Bone marrow (tissue), 2 donors: ENCODE data around the gene CEP72.

ENCODE experiments used
- DNase-seq, 2 donors: peaks; one replicate each; lab custom pipeline; 2025; lab: John Stamatoyannopoulos, UW

CEP72 gene

DNA sequence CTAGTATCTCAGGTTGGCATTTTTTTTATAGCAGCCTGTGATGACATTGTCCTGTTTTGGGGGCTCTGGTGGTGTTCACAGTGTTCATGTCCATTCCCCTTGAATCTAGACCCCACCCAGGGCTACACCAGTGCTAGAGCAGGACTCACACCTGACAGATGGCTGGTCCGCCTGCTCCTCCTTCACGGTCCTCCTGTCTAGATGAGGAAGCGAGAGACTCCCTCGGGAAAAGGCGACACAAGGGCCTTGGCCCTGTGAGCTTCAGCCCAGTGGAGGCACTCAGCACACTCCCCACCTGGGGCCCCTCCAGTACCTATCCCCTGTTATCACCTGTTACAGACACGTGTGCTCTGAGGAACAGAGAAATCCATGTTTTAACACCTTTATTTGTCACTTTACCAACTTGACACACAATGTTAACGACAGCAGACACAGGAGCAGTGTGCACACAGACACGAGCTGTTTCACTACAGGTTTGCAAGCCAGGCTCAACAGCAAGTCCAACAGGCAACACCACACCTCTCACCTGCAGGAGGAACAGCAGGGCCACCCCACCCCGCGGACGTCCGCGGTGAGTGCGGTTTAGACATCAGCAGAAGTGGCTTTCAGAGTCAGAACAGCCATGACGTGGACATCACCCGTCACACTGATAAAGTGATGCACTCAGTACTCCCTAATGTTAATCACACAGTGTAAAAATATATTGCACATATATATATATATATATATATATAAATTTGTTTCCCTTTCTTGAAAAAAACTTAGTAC, 47.5 kb downstream of the CEP72 start:
- DNase-seq, result no peak

DNA sequence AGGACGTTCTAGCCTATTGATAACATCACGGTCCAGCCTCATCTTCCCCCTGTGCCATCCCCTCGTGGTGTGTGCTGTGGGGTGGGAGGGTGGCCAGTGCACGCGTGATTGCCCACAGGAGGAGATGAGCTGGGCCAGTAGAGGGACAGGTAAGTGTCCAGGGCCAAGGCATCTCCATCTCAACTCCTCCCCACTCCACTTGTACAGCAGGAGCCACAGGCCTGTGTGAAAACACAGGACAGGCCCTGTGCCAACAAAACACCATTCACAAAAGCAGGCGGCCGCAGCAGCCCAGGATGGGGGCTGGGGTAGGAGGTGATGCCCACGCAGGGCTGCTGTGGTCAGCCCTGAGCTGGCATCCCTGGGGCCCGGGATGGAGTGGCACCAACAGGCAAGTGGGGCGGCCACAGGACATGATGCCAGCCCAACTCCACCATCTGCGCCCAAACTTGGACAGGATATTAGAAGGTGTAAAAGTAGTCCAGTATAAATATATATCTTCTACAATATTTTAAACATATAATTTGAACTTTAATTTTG, 48.4 kb downstream of the CEP72 start:
- no peak for DNase-seq

DNA sequence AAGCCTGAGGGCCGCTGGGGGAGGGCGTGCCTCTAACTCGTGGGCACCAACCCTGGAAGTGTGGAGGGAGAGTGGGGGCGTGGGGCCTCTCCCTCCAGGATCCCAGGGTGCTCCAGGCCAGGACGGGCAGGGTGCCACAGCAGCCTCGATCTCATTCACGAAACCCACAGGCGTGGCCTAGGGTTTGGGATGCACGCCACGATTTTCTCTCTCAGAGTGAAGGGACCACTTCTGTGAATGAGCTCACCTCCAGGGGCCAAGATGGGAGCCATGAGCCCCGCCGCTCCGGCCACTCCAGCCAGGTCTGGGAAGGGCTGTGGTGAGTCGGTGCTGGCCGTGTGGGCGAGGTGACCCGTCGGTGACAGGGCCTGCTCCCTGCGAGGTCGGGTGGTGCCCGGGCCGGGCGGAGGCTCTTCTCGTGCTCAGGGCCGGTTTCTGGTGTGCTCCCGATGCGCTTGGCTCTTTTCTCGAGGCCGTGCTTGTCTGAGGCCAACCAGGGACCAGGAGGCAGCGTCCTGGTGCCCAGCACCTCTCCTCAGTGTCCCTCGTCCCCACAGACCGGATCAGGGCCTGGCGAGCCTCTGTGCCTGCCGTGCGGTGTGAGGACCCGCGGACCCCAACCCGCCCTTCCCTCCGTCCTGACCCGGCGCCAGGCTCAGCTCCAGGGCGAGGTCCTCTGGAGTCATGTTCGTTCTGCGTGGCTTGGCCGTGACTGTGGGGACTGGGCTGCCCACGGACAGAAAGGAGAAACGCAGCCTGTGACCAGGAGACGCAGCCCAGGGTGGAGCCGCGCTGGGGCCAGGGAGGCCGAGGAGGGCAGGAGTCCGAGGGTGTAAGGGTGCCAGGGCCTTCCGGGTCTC, 50.0 kb downstream of the CEP72 start:
- no peak for DNase-seq

DNA sequence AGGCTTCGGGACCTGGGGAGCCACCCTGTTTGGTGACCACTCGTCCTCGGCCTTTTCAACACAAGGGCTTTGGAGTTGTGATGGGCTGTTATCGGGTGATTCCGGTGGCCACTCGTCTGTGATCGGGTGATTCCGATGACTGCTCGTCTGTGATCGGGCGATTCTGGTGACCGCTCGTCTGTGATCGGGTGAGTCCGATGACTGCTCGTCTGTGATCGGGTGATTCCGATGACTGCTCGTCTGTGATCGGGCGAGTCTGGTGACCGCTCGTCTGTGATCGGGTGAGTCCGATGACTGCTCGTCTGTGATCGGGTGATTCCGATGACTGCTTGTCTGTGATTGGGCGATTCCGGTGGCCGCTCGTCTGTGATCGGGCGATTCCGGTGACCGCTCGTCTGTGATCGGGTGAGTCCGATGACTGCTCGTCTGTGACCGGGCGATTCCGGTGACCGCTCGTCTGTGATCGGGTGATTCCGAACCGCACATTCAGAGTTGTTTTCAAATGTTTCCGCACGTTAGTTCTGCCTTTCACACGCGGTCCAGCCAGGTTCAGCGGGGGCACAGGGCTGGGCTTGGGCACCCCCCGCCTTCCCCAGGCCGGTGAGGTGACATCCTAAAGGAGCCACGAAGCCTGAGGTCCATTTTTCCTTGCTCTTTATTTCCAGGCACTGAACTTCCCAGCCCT, 50.8 kb downstream of the CEP72 start:
- no peak for DNase-seq

DNA sequence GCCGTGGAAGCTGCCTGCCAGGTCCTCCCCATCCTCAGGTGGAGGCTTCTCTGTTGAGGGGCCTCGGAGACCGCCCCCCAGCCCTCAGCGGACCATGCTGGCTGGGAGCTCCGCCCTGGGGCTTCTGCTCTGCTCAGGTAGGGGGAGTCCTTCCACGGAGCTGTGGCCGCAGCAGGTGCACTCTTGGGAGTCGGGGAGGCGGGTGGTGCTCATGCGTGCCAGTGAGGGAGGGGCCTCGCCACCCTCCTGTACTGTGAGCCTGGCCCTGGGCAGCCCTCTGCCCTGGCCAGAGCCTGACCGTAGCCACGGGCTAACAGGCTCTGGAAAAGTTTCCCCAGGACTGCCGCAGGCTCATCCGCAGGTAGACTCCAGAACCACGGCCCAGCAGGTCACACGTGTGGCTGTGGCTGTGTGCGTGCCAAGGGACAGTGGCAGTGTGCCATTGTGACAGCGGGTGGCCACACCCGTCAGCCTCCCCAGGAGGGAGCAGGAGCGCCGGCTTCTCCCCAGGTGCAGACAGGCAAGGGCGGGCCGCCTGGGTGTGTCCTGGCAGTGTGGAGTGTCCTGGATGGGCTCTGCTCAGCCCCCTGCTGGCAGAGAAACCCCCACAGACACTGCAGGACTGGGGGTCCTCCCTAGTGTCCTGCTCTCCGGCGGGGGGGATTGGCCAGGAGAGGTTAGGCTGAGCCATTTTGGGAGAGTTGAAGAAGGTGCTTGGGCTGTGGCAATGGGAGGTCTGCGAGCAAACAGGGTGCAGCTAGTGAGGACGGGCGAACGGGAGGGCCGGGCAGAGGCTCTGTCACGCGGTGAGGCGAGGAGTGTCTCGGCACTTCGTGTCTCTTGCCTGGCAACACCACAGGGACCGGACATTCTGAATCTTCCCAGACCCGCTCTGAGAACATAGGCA, 51.5 kb downstream of the CEP72 start:
- no peak for DNase-seq

DNA sequence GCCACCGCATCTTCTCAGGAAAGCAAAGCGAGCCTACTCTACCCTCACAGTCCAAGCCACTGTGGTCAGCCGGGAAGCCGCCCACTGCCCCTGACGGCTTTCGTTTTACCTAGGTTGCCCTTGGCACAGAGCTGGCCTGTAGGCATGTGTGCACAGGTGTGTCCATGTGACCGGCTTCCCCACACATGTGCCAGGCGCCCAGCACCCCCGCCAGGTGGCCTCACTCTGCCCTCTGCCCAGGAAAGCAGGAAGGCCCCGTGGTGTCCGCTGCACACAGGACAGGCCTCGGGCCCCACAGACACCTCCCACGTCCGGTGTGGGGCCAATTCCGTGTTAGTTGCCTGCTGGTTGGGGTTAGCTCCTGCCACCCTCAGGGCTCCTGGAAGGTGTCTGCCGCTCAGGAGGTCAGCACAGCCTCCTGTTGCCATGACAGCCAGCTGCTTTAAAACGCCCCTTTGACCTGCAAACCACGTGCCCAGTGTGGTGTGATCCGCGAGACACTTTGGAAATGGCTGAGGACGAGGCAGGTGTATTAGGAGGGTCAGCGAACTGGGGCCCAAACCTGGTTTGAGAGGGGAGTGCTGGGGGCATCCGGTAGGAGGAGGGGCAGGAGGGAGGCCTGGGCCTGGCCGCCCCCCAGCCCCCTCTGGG, 52.3 kb downstream of the CEP72 start:
- no peak for DNase-seq

DNA sequence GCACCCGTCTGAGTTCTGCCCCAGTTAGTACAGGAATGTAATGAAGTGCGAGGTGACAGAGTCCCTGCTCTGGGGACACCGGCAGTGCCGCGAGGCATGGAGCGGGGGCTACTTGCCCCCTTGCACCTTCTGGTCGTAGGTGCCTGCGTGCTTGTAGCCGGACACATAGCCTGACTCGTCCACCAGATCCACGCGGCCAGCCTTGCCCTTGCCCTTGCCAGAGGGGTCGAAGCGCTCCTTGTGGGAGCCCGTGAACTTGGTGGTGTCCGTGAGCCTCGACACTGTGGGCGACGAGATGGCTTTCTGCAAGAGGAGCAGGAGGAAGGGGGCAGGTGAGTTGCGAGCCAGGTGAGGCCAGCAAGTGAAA, 52.8 kb downstream of the CEP72 start:
- no peak for DNase-seq

DNA sequence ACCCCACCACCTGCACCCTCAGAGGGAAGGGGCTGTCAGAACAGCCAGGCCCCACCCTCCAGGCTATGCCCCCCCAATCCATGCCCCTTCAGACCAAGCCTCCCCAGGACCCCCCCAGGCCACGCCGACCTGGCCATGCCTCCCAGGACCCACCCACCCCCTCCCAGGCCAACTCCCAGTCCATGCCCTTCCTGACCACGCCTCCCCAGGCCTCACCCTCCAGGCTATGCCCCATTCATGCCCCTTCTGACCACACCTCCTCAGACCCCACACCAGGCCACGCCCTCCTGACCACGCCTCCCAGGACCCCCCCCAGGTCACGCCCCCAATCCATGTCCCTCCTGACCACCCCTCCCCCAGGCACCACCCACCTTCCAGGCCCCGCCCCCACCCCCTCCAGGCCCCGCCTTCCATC, 53.4 kb downstream of the CEP72 start:
- no peak for DNase-seq

DNA sequence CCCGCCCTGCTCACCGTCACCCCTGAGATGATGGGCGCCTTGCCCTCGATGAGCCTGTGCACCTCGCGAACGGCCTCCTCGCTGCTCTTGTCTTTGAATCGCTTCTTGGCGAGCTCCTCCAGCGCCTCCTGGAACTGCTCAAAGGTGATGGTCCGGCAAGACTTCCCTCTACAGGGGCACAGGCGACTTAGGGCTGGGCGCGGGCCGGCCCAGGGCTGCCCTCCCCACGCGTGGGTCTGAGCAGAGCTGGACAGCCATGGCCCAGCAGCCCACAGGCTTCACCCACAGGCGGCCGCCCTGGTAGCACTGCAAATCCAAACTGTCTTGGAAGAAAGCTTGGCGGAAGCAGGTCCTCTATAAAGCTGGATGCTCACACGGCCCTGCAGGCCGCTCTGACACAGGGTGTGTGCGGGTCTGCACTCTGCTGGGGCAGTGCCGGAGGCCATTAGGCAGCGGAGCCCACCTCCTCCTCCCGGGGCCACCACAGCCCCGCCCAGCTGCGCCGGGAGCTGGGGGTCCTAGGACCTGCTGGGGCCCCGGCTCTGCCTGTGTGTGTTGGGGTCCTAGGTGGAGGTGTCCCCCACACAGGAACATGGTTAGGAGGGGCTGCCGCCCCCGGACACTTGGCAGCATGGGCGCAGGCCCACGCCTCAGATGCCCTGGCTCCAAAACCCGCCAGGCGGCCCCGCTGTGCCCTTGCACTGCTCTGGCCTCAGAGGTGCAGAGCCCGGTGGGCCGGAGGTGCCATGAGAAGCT, 54.0 kb downstream of the CEP72 start:
- DNase-seq, result no peak

DNA sequence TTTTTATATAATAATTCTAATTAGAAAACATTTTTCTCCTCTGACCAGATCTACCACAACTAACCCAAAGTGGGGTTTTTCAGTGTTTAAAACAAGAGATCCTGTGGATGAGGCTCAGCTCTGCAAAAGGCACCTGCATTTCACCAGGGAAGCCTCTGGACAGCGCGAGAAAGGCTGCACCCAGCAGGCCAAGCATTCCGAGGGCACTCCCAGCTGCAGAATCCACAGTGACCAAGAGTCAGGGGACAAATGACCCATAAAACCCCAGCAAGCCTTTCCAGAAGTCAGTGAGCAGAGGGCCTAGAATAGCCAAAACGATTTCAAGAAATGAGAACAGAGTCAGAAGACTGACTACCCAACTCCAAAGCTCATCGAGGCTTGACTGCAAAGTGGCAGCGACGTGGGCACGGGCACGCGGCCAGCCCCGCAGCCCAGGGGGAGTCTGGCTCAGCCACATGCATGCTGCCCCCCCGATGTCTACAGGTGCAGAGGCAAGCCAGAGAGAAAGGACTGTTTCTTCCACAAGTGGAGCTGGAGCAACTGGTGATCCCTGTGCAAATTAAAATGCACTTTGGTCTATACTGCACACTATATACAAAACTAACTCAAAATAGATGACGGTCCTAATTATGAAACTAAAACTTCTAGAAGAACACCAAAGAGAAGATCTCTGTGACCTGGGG, 54.8 kb downstream of the CEP72 start:
- no peak for DNase-seq

DNA sequence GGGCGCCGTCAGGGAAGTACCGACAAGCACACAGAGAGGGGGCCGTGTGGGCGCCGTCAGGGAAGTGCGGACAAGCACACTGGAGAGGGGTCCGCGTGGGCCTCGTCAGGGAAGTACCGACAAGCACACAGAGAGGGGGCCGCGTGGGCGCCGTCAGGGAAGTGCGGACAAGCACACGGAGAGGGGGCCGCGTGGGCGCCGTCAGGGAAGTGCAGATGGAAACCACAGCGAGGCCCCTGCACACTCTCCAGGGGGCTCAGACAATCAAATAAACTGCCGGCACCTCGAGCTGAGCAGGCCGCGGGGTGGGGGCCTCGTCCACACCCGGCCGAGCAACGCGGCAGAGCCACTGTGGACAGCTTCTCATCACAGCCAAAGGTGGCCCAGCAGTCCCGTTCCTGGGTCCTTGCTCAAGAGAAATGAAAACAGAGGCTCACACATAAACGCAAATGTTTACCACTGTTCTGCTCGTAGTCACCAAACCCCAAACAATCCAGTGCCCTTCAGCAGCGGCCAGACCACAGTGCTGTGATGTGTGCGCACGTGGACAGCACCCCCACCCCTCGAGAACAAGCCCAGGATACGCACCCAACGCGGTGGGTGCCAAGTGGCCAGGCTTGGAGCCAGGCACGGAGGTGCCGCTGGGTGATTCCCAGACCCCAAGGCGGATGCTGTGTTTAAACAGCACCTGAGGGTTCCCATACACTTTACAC, 56.3 kb downstream of the CEP72 start:
- DNase-seq, result no peak

DNA sequence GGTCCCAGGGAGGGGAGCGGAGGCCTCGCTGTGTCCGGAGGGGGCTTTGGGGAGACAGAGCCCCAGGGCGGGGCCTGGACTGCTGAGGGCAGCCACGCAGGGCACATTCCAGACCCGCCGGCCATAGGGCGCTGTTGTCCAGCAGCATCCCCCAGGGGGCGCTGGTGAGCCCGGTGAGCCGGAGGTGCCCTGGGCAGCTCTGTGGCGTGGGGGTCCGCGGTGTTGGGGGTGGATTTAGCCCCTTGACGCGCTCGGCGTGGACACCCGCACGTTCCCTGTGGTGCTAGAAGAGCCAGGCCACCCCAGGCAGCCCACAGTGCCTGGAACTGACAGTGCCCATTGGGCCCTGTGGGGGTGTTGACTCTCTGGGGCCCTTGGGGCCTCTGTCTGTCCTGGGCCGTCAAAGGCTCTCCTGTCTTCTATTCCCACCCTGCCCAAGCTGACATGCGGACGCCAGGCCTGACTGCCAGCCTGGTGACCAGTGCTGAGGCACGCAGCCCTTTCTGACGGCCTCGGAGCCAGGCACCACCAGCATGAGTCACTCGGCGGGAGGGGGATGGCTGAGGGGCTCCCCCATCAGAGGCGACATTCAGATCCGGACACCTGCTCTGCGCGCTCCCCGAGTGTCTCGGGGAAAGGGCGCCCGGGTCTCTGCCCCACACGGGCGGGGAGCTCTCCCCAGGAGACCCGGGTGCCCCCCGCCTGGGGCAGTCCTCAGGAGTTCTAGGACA, 57.1 kb downstream of the CEP72 start:
- no peak for DNase-seq

DNA sequence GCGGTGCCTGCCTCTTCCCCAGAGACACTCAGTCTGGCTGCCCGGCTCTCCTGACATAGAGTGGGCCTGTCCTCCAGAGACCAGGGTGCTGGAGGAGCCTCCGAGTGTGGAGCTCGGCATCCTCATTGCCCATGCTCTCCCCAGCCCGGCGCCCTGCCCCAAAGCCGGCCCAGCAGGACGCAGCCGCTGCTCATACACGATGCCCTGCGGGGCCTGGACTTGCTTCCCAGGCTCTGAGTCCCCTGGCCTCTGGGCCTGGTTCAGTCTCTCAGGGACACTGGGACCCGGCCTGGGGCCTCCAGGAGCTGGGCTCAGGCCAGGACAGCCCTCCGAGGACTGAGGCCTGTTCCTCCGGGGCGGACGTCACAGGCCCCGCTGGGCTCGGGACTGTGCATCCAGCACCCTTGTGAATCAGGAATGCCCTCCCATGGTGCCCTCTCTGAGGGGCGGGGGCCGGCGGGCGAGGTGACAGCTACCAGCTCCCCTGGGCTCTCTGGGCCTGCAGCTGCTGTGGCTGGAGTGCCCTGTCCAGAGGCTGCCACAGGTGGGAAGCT, 57.8 kb downstream of the CEP72 start:
- DNase-seq, result no peak

DNA sequence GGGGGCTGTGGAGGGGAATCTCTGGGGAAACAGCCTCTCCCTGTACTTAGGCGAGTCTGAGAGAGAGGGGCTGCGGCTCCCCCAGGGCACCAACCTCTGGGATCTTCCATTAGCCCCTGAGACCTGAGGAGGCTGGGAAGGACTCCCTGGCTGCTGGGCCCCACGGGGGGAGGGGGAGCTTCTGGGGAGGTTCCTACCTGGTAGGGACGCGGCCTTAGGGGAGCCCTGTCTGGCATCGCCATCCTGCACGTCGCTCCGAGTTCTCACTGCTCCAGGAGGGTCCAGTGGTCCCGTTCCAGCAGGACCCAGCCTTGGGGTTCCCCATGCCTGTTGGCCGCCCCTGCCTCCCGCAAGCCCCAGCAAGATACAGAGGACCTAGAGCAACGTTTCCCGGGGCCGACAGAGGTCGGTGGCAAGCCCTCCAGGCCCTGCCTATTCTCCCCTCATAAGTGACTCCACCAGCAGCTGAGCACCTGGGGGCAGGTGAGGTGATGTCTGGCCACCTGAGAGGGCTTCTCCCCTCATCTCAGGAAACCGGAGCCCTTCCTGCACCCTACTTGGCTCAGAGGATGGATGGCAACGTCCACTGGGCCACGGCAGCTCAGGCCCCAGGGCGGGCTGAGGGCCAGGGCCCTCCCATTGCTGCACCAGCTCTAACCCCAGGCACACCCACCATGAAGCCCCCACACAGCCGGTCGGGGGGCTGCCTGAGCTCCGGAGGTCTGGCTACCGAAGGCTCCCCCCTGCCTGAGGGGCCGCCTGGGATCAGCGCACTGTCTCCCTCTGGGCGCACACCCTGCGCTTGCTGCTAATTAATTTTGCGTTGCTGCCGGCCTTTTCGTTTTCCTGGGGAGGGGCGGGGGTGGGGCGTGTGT, 58.5 kb downstream of the CEP72 start:
- no peak for DNase-seq

DNA sequence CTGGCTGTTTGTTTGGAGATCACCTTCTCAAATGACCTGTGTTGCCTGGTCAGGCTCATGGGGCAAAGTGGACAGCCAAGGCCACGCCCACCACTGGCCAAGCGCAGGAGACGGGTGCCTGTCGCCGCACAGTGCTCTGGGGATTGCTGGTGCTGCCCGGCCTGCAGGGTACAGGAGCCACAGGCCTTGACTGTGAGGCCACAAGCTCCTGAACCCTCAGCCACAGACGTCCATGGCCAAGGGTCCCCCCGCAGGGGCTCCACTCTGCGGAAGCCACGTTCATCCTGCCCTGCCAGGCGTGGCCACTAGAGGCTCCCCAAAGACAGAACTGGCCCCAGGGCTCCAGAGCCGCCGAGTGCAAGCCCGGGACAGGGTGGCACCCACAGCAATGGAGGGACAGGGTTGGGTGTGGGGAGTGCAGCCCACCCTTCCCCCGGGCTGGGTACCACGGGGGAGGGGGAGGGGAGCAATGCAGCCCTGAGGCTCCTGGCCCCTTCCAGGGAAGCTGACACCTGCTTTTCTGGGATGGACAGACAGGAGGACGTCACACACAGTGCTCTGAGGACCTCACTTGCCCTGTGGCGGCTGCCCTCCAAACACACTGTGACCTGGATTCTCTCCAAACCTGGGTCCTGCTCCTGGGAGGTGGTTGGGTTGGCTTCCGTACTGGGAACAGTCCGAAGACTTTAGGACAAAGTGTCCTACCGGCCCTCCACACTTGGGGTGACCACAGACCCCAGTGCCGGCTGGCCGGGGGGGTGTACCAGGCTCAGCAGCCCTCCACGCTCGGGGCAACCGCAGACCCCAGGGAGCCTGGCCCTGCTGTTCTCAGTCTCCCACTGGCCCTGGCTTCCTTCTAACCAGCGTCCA, 59.6 kb downstream of the CEP72 start:
- DNase-seq, result peak; percentile 23 to 33
